Smooth muscle cell (in vitro differentiated cells): ENCODE data around the gene WBP11. TPM values are rescaled to one million over a fixed set of nuclear protein-coding genes. Genes with fewer than 3 reads are reported as not detected.
A peak's percentile ranks its signal among the peaks of the same experiment; 100 is the strongest.
"Not testable (repeated sequence)": the region's sequence is repeated elsewhere in the genome, so short reads cannot be mapped to it uniquely, and the experiment has no call there.

ENCODE experiments used
- DNase-seq: peaks from one replicate; lab custom pipeline; 2025; ENCODE audit not compliant: unreplicated experiment; lab: John Stamatoyannopoulos, UW
- H2AFZ ChIP-seq: fragments of 200-600 bp; sonication (generic); 2 replicates; pipeline ENCODE4 v1.6.0; 2016; ENCODE audit warnings: antibody characterized with exemption, low read depth, mild to moderate bottlenecking
- H3F3A ChIP-seq: fragments of 200-600 bp; sonication (generic); 2 replicates; pipeline ENCODE4 v1.6.0; 2017; ENCODE audit warnings: antibody characterized with exemption, low read depth
- H3K27ac ChIP-seq: fragments of 200-600 bp; sonication (generic); 2 replicates; pipeline ENCODE4 v1.5.1; 2016; ENCODE audit warnings: low read depth, mild to moderate bottlenecking
- H3K27me3 ChIP-seq: fragments of 200-600 bp; sonication (generic); 2 replicates; pipeline ENCODE4 v1.6.1; 2016; ENCODE audit warnings: low read depth, mild to moderate bottlenecking
- H3K36me3 ChIP-seq: fragments of 200-600 bp; sonication (generic); 2 replicates; pipeline ENCODE4 v1.5.1; 2016; ENCODE audit warnings: low read depth
- H3K4me1 ChIP-seq: fragments of 200-600 bp; sonication (generic); 2 replicates; pipeline ENCODE4 v1.5.1; 2016; ENCODE audit warnings: low read depth
- H3K4me2 ChIP-seq: fragments of 200-600 bp; sonication (generic); 2 replicates; pipeline ENCODE4 v1.6.0; 2016; ENCODE audit warnings: mild to moderate bottlenecking
- H3K4me3 ChIP-seq: fragments of 200-600 bp; sonication (generic); 2 replicates; pipeline ENCODE4 v1.5.1; 2016; ENCODE audit warnings: mild to moderate bottlenecking
- H3K79me2 ChIP-seq: fragments of 200-600 bp; sonication (generic); 2 replicates; pipeline ENCODE4 v1.6.0; 2016; ENCODE audit warnings: low read depth, mild to moderate bottlenecking
- H3K9ac ChIP-seq: fragments of 200-600 bp; sonication (generic); 2 replicates; pipeline ENCODE4 v1.6.0; 2016; ENCODE audit warnings: low read depth
- H3K9me3 ChIP-seq: fragments of 200-600 bp; sonication (generic); replicated peaks from 2 replicates; pipeline ENCODE4 v1.5.1; 2016; ENCODE audit warnings: low read depth
- H4K20me1 ChIP-seq: fragments of 200-600 bp; sonication (generic); 2 replicates; pipeline ENCODE4 v1.6.0; 2016; ENCODE audit warnings: low read depth
- WGBS: methylation state at CpG from one replicate; pipeline ENCODE4 v1.1.7; 2016; ENCODE audit warnings: low lambda C conversion rate; 5-methylcytosine and 5-hydroxymethylcytosine counted together
- polyA plus RNA-seq: library from polyadenylated mRNA; unstranded; fragments of >200 nt; fragmentation: Nextera tagmentation; extraction: Ambion mirVana; gene quantifications from 2 replicates; pipeline ENCODE4 v1.2.1, GENCODE V29; 2016
- total RNA-seq: library from RNA; depleted of rRNA; stranded (reverse); fragments of >200 nt; gene quantifications from 2 replicates; pipeline ENCODE4 v1.2.3, GENCODE V29; 2014
- TF ChIP-seq, protein P1 (sequence below): fragments of 200-600 bp; sonication (generic); IDR thresholded peaks from 2 replicates; pipeline ENCODE4 v1.5.1; 2017; ENCODE audit warnings: borderline replicate concordance, mild to moderate bottlenecking, antibody characterized with exemption; ENCODE audit not compliant: insufficient read depth, poor library complexity, severe bottlenecking

Gene WBP11
- total and polyA plus RNA-seq, 2 experiments from 2014 or later: 20.6 to 55.7 TPM

DNA sequence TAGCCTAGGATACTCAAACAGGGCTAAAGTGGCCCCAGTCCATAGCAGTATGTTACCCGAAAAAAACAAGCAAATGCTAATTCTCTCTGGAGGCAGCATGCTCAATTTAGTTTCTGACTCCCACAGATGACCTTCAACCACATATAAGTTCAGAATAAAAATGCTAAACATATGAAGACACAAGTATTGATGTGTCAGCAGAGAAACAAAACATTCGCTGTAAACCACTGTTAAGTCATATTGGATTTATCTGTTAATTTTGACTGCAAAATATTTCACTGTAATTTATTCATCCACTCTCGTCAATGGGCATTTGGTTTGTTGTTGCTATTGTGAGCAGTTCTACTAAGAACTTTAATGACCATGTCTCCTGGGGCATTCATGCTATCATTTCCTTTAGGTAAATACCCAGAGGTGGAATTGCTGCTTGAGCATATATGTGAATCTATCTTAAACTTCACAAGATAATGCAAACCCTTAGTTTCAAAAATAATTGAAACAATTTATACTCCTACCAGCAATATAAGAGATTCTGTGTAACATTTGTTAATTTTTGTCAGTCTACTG is 36.5 kb downstream of the WBP11 start:
- H3K36me3 ChIP-seq: no peaks in the 10 kb centered on the region
- H3K4me3 ChIP-seq: peak overlapping the region; percentile 2
- TF ChIP-seq, protein P1, sequence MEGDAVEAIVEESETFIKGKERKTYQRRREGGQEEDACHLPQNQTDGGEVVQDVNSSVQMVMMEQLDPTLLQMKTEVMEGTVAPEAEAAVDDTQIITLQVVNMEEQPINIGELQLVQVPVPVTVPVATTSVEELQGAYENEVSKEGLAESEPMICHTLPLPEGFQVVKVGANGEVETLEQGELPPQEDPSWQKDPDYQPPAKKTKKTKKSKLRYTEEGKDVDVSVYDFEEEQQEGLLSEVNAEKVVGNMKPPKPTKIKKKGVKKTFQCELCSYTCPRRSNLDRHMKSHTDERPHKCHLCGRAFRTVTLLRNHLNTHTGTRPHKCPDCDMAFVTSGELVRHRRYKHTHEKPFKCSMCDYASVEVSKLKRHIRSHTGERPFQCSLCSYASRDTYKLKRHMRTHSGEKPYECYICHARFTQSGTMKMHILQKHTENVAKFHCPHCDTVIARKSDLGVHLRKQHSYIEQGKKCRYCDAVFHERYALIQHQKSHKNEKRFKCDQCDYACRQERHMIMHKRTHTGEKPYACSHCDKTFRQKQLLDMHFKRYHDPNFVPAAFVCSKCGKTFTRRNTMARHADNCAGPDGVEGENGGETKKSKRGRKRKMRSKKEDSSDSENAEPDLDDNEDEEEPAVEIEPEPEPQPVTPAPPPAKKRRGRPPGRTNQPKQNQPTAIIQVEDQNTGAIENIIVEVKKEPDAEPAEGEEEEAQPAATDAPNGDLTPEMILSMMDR: no peak
- 91% methylated on average over 3 of the region's 3 CpGs for WGBS
- H3K9ac ChIP-seq: no peak overlapping the region
- H3K4me2 ChIP-seq: no peak overlapping the region
- peaks cover 45% of the 10 kb centered on the region for H4K20me1 ChIP-seq
- no peaks in the 10 kb centered on the region for H3K27me3 ChIP-seq
- H3K9me3 ChIP-seq: no peaks in the 10 kb centered on the region
- H3K4me1 ChIP-seq: peaks cover 5% of the 10 kb centered on the region
- DNase-seq: no peak
- H3K79me2 ChIP-seq: peaks cover 34% of the 10 kb centered on the region
- H3K27ac ChIP-seq: peak overlapping the region; percentile 15
- no peak overlapping the region for H2AFZ ChIP-seq
- H3F3A ChIP-seq: peaks cover 1% of the 10 kb centered on the region

DNA sequence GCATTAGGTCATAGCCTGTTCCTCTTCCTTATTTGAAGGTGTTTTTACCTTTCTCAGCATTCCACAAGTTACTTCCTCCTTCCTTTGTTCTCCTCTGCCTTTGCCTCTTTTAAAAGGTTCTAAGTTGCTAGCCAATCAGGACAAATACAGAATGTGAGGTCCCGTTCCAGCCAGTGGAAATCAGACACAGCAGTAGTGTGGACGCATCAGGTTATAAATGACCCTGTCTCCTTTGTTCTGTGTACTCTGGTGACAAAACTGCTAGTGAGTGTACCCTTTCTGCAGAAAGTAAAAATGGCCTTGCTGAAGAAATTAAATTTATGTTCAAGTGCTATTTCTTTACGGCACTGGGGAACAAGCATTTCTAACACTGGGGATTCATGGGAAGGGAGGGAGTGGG is 37.3 kb downstream of the WBP11 start:
- not testable (repeated sequence) for H3F3A ChIP-seq, H3K9me3 ChIP-seq, H3K27me3 ChIP-seq, H3K4me2 ChIP-seq, H2AFZ ChIP-seq, H3K4me3 ChIP-seq, H3K27ac ChIP-seq, DNase-seq, H3K9ac ChIP-seq, H3K36me3 ChIP-seq, H3K4me1 ChIP-seq
- H3K79me2 ChIP-seq: peaks cover 34% of the 10 kb centered on the region
- WGBS: 92% methylated on average over 3 of the region's 3 CpGs
- peaks cover 45% of the 10 kb centered on the region for H4K20me1 ChIP-seq

DNA sequence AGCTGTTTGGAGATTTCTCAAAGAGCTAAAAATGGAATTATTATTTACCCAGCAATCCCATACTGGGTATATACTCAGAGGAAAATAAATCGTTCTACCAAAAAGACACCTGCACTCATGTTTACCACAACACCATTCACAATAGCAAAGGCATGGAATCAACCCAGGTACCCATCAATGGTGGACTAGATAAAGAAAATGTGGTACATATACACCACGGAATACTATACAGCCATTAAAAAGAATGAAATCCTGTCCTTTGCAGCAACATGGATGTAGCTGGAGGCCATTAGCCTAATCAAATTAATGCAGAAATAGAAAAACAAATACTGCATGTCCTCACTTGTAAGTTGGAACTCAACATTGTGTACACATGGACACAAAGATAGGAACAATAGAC is 37.9 kb downstream of the WBP11 start:
- no peak overlapping the region for H3K27ac ChIP-seq
- H3K79me2 ChIP-seq: peaks cover 34% of the 10 kb centered on the region
- TF ChIP-seq, protein P1: no peak

DNA sequence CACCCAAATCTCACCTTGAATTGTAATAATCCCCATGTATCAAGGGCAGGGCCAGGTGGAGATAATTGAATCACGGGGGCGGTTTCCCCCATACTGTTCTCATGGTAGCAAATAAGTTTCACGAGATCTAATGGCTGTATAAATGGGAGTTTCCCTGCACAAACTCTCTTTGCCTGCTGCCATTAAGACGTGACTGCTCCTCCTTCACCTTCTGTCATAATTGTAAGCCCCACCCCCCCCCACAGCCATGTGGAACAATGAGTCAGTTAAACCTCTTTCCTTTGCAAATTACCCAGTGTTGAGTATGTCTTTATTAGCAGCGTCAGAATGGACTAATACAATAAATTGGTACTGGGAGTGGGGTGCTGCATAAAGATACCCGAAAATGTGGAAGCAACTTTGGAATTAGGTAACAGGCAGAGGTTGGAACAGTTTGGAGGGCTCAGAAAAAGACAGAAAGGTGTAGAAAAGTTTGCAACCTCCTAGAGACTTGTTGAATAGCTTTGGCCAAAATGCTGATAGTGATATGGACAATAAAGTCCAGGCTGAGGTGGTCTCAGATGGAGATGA is 43.5 kb downstream of the WBP11 start:
- not testable (repeated sequence) for DNase-seq, H3K4me1 ChIP-seq, H3K27me3 ChIP-seq, H3K9me3 ChIP-seq, H2AFZ ChIP-seq, H3K4me3 ChIP-seq, H3K36me3 ChIP-seq, H3F3A ChIP-seq, H3K9ac ChIP-seq, H3K4me2 ChIP-seq, H3K27ac ChIP-seq
- H3K79me2 ChIP-seq: peaks cover 15% of the 10 kb centered on the region
- peaks cover 12% of the 10 kb centered on the region for H4K20me1 ChIP-seq
- 78% methylated on average over 6 of the region's 6 CpGs for WGBS

More for the DNA sequence above, 37.9 kb downstream of the WBP11 start:
- Histone ChIP-seq H3K4me2 (no peak overlapping the region), H3K27me3 (no peaks in the 10 kb centered on the region), H3F3A (no peaks in the 10 kb centered on the region), H3K36me3 (no peaks in the 10 kb centered on the region), H3K4me3 (no peak overlapping the region), H3K9me3 (no peaks in the 10 kb centered on the region), H2AFZ (no peak overlapping the region), H3K4me1 (peaks cover 3% of the 10 kb centered on the region), H3K9ac (no peak overlapping the region), H4K20me1 (peaks cover 45% of the 10 kb centered on the region)
- DNase-seq: no peak
- 98% methylated on average over 2 of the region's 2 CpGs for WGBS
